RWPE1 (cell line): ENCODE data around the gene PIM3.
A peak's percentile ranks its signal among the peaks of the same experiment; 100 is the strongest.

Experiments
- CTCF ChIA-PET: fragments of 350-600 bp; sonication (Branson Sonifier 250); formaldehyde crosslinking; extraction: SDS; loops from one replicate; lab custom pipeline; 2021; lab: Yijun Ruan, JAX
- POLR2A ChIA-PET: fragments of 400-600 bp; formaldehyde crosslinking; extraction: SDS; loops from one replicate; lab custom pipeline; 2020; ENCODE audit warnings: antibody characterized with exemption; ENCODE audit not compliant: low non-redundant PET; lab: Yijun Ruan, JAX
- DNase-seq: peaks from one replicate; pipeline ENCODE4 v3.0.0; 2012; ENCODE audit warnings: low spot score
- H3K27ac ChIP-seq: fragments of 450-650 bp; 2 replicates; pipeline ENCODE4 v1.5.1; 2017
- TF ChIP-seq, protein P1 (sequence below): fragments of 450-650 bp; conservative IDR thresholded peaks from 2 replicates; pipeline ENCODE4 v1.5.1; 2017; ENCODE audit warnings: low read depth, mild to moderate bottlenecking

PIM3 gene

GRCh38 chr22:49922484-49922883, 38.1 kb upstream of the PIM3 start:
- TF ChIP-seq, protein P1, sequence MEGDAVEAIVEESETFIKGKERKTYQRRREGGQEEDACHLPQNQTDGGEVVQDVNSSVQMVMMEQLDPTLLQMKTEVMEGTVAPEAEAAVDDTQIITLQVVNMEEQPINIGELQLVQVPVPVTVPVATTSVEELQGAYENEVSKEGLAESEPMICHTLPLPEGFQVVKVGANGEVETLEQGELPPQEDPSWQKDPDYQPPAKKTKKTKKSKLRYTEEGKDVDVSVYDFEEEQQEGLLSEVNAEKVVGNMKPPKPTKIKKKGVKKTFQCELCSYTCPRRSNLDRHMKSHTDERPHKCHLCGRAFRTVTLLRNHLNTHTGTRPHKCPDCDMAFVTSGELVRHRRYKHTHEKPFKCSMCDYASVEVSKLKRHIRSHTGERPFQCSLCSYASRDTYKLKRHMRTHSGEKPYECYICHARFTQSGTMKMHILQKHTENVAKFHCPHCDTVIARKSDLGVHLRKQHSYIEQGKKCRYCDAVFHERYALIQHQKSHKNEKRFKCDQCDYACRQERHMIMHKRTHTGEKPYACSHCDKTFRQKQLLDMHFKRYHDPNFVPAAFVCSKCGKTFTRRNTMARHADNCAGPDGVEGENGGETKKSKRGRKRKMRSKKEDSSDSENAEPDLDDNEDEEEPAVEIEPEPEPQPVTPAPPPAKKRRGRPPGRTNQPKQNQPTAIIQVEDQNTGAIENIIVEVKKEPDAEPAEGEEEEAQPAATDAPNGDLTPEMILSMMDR, result no peak
- POLR2A ChIA-PET, result no interaction called here
- CTCF ChIA-PET, result no interaction called here
- DNase-seq, result no peak
- H3K27ac ChIP-seq, result peak overlapping the region; percentile 37

DNA sequence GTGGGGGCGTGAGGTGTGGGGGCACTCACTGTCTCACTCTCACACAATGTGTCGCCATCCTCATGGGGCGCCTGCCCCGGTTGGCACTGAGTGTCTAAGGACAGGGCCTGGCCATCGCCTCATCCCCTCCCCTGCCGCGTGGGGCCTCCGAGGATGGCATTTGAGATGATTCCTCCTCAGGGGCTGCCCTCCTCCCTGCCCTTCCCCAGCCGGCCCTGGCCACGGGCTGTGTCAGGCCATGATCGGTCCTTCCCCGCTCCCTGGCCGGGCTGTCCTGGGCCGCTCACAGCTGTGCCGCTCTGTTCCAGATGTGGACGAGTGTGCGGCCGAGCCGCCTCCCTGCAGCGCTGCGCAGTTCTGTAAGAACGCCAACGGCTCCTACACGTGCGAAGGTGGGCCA, 37.6 kb upstream of the PIM3 start:
- ChIA-PET CTCF (no interaction called here), POLR2A (no interaction called here)
- H3K27ac ChIP-seq, result peak overlapping the region; percentile 16; the same call in 1 of the 2 replicates
- TF ChIP-seq, protein P1, result no peak
- no peak for DNase-seq

- peak overlapping the region; percentile 16; the same call in 1 of the 2 replicates for H3K27ac ChIP-seq
- TF ChIP-seq, protein P1, result 0 out of 2 replicates have a peak, but pooled peaks have one; percentile 12
- ChIA-PET POLR2A (no interaction called here), CTCF (no interaction called here)
- no peak for DNase-seq
Observed at GRCh38 chr22:49923445-49923844, 37.1 kb upstream of the PIM3 start.

DNA sequence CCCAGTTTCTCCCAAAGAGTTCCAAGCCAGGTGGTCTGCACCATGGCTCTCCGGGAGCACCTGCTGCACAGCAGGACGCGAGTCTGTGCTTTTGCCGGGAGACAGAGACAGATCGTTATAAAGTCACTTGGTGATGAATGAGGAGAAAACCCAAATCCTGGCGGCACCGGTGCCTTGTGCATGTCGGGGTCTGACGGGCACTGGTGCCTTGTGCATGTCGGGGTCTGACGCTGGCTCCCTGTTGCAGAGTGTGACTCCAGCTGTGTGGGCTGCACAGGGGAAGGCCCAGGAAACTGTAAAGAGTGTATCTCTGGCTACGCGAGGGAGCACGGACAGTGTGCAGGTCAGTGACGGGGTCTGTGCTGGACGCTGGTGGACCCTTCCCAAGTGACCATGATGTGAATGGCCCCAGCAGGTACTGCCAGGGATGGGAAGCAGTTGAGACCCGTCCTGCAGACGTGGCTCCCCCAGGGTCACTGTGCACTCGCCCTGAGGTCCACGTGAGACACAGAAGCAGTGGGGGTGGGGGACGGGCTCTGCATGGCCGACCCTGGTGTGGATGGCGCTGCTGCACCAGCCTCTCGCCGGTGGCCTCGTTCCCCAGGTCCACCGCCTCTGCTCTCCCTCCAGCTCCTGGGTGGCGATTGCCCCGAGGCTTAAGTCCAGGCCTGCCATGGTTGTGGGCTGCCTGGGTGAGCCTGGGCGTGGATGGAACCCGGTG, 36.3 kb upstream of the PIM3 start:
- no peak overlapping the region for H3K27ac ChIP-seq
- TF ChIP-seq, protein P1, result no peak
- ChIA-PET POLR2A (no interaction called here), CTCF (no interaction called here)
- DNase-seq, result no peak

DNA sequence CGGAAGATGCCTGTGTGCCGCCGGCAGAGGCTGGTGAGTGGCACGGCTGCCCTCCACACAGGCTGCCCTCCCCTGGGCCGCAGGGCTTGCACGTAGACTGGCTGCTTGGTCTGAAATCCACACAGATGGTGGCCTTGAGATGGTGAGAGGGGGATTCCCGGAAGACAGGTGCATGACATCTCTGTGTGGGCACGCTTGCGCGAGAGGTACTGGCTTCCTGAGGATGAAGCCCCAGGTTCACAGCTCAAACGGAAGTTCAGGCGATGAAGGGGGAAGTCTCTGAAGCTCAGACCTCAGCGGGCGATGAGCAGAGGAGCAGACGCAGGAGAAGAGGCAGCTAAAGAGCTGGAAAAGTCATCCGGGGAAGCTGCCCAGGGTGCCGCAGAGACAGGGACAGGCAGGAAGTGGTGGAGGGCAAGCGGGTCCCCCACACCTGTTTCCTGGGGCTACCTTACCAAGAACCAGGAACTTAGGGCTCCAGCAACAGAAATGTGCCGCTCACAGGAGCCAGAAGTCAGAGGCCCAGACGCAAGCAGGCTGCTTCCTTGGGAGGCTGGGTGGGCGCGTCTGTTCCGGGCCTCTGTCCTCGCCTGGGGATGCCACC, 34.9 kb upstream of the PIM3 start:
- H3K27ac ChIP-seq, result peak overlapping the region; percentile 21; the same call in 1 of the 2 replicates
- no peak for DNase-seq
- TF ChIP-seq, protein P1, result no peak
- ChIA-PET CTCF (no interaction called here), POLR2A (no interaction called here)

DNA sequence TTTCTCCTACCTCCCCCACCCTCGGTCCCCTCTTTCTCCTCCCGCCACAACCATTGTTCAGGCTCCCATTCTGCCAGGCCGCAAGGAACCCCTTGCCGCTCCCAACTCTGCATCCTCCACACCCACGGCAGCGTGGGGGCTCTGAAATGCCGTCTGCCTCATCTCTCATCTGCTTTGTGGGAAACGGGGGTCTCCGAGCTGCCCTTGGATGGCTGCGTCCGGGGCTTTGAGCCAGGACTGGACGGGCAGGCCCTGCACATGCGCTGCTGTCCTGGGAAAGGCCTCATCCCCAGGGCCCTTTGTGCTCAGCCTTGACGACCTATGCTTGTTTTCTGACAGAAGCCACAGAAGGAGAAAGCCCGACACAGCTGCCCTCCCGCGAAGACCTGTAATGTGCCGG, 33.7 kb upstream of the PIM3 start:
- H3K27ac ChIP-seq, result 0 out of 2 replicates have a peak overlapping the region, but pooled peaks have one; percentile 9
- DNase-seq, result no peak
- POLR2A ChIA-PET, result no interaction called here
- TF ChIP-seq, protein P1, result no peak
- CTCF ChIA-PET, result interaction anchor here (0.8 kb wide), 1 partner anchor 103 kb away, joined by 3 read pairs; no protein-coding TSS in a partner anchor
